Left colon (tissue), 2 donors: ENCODE data around the gene JTB. TPM values are rescaled to one million over a fixed set of nuclear protein-coding genes. Genes with fewer than 3 reads are reported as not detected.
"Not testable (repeated sequence)": the region's sequence is repeated elsewhere in the genome, so short reads cannot be mapped to it uniquely, and the experiment has no call there.

Experiments
- ATAC-seq: fragments of 200-7000 bp; cut with Tn5 transposase; one replicate; pipeline ENCODE4 v1.9.1; 2020; ENCODE audit warnings: mild to moderate bottlenecking, moderate library complexity
- DNase-seq, 2 donors: peaks; one replicate each; pipeline ENCODE4 v3.0.0-alpha.2; 2020
- intact Hi-C, 2 donors: fragments of 100-400 bp; cut with DNase I in 1 of 2; cut with micrococcal nuclease in 1 of 2; formaldehyde crosslinking; loops; one replicate each; pipeline versions ENCODE4 v1.11.2 to v1.14.0; 2022; cut with DNase I, micrococcal nuclease
- total RNA-seq, 2 donors: library from RNA; stranded (reverse); fragmentation: NEBNext Ultra II Directional; extraction: Animal tissue kit (Norgen Biotek cat#: 25700); gene quantifications; one replicate each; pipeline ENCODE4 v1.2.1, GENCODE V29; 2021
- donor health status: DM: no; HTN: no; CAD: no.
- donor health status: DM: yes; HTN: yes; CAD: no.

Gene JTB
- total RNA-seq, 2 donors from 2014 or later: 147 to 149 TPM

- no peak for DNase-seq
- intact Hi-C loops: loop anchor here (10.0 kb wide), 2 partner anchors 190 to 310 kb away; partner anchors contain the start of genes ILF2 (in 1 of the 2) and NPR1 (in 1 of the 2)
- ATAC-seq: no peak
Measured at GRCh38 chr1:153984123-153984894, 6.8 kb upstream of the JTB start.

- ATAC-seq, DNase-seq: not testable (repeated sequence)
- intact Hi-C loops: loop anchor here (10.0 kb wide), 2 partner anchors 187 to 307 kb away; partner anchors contain the start of genes ILF2 (in 1 of the 2) and NPR1 (in 1 of the 2)
Measured at GRCh38 chr1:153981735-153982134, 4.3 kb upstream of the JTB start.

DNA sequence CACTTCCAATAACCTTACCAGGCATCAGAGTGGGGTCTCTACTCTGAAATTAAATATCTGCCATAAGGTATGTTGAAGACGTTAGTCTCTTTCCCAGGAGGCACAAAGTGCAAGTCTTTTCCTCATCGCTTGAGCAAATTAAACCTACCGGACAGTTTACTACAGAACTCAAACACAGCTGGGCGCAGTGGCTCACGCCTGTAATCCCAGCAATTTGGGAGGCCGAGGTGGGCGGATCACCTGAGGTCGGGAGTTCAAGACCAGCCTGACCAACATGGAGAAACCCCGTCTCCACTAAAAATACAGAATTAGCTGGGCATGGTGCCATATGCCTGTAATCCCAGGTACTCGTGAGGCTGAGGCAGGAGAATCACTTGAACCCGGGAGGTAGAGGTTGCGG lies 1.6 kb upstream of the JTB start:
- ATAC-seq, intact Hi-C loops, DNase-seq: not testable (repeated sequence)

DNA sequence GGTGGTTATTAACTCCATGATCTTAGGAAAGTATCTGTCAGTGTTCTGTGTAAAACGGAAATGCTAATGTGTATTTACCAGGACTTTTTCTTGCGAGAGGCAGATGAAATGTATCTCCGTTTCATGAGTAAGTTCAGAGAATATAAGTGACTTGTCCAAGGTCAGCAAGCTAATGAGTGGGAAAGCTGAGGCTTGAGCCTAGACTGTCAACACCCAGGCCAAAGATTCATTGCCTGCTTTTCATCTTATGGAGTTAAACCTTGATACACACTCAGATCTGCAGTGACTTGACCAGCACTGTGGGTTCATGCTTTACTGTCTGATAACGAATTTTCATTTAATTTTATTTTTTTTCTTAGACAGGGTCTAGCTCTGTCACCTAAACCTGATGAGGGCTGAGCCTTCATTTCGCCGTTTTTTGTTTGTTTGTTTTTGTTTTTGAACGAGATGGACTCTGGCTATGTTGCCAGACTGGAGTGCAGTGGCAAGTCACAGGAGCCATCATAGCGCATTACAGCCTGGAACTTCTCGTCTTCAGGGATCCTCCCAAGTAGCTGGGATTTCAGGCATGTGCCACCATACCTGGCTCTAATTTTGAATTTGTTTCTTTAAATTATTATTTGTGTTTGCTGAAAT lies 918 bp upstream of the JTB start:
- intact Hi-C loops: no loop called here
- ATAC-seq (no peak), DNase-seq (no peak)

- intact Hi-C loops: no loop called here
- DNase-seq (peak in 1 of 2 donors; percentile 24), ATAC-seq (peak; percentile 18)
Measured at GRCh38 chr1:153976819-153977249, 640 bp downstream of the JTB start.

DNA sequence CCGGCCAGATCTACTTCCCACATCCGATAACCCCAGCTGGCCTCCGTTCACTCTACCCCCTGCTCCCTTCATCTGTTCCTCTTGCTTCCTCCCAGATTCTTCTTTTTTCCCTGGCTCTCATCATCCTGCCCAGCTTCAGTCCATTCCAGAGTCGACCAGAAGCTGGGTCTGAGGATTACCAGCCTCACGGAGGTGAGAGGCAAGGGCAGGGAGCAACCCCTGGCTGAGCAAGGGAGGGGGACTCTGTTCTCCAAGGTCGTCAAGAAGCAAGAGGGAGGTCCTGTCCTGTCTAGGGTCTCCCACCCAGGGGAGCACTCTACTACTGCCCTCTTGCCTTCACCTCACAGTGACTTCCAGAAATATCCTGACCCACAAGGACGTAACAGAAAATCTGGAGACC lies 3.9 kb downstream of the JTB start:
- intact Hi-C loops: no loop called here
- no peak for ATAC-seq
- no peak for DNase-seq

GRCh38 chr1:153973071-153973470 lies 4.4 kb downstream of the JTB start:
- intact Hi-C loops: no loop called here
- no peak for DNase-seq
- ATAC-seq: no peak

DNA sequence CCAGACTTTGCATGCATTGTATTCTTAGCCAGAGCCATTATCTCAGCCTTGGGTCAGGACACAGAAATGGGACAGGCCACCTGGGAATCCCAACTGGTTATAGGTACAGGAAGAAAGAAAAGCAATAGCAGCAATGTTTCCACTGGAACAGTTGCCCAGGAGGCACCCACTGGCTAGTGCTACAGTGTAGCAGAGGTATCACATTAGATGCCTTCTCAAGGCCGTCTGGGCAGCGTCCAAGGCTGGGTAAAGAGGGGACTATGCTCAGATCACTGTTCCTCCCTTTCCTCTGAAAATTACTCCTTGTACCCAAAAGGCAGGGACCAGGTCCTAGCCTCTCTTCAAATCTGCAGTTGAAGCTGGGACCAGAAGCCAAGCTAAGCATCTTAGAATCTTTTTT lies 7.1 kb downstream of the JTB start:
- intact Hi-C loops: no loop called here
- ATAC-seq: no peak
- DNase-seq: no peak

DNA sequence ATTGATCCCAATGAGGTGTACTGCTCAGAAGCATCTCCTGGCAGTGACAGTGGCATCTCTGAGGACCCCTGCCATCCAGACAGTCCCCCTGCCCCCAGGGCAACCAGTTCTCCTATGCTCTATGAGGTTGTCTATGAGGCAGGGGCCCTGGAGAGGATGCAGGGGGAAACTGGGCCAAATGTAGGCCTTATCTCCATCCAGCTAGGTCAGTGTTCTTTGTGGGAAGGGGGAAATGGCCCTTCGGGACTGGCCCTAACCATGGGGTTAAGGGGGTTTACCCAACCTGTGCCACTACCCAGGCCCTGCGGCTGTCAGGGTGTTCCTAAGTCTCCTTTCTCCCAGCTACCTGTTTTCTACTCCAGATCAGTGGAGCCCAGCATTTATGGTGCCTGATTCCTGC lies 8.5 kb downstream of the JTB start:
- DNase-seq: no peak
- no peak for ATAC-seq
- intact Hi-C loops: no loop called here

DNA sequence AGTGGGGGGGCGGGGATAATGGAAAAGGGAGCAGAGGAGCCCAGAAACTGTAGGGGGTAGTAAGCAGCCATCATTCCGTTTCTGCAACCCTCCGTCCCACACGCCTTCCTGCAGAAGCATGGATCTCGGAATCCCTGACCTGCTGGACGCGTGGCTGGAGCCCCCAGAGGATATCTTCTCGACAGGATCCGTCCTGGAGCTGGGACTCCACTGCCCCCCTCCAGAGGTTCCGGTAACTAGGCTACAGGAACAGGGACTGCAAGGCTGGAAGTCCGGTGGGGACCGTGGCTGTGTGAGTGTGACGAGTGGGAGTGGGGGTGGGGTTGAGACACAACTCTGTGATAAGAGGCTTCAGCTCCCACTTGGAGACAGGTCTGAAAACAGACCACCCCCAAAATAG lies 9.1 kb downstream of the JTB start:
- ATAC-seq: no peak
- DNase-seq: peak in 1 of 2 donors; percentile 42
- intact Hi-C loops: no loop called here

GRCh38 chr1:153968000-153968363 lies 9.5 kb downstream of the JTB start:
- peak; percentile 28 for ATAC-seq

DNA sequence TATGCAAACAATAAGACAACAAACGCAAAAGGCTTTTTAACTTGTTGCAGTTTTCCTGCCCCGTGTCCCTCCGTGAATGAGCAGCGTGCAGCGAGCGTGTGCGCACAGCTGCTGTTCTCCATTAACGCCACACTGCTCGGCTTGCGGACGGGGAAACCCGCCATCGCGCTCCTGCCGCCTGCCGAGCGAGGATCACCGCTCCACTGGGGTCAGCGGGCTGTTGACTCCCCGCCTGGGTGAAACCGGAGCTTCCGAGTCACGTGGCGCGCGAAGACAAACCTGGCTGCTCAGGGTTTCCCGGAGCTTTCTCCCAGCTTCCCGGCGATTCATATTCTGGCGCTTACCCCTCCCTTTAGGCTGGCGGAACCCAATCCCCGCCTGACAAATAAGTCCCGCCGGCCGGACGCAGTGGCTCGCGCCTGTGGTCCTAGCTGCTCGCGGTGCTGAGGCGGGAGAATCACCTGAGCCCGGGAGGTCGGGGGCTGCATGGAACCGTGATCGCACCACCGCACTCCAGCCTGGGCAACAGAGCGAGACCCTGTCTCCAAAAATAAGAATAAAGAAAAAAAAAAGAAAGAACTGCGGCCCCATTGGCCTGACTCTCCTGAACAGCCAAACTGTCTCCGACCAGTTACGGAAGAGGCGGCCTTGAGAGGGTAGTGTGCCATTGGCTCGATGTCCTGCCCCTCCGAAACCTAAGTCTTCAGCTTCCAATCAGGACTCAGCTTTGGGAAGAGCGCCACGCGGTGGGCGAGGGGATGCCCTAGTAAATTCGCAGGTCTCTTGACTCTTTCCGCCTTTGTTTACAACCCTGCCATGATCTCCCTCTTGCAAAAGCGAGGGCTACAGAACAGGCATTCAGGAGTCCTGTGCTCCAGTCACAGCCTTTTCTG lies 10.1 kb downstream of the JTB start, which contains the start of gene CREB3L4:
TSS of gene CREB3L4 (plus strand) at position 796 of the 893 bp plus-strand sequence. CDS start 624 bp downstream, outside the sequence.
- DNase-seq (peak; percentile 90 to 94), ATAC-seq (peak; percentile 74)
- intact Hi-C loops: no loop called here

More at GRCh38 chr1:153968000-153968363, 9.5 kb downstream of the JTB start:
- peak; percentile 79 to 81 for DNase-seq
- intact Hi-C loops: no loop called here

GRCh38 chr1:153963850-153964331 lies 13.6 kb downstream of the JTB start:
- peak; percentile 22 for ATAC-seq

DNA sequence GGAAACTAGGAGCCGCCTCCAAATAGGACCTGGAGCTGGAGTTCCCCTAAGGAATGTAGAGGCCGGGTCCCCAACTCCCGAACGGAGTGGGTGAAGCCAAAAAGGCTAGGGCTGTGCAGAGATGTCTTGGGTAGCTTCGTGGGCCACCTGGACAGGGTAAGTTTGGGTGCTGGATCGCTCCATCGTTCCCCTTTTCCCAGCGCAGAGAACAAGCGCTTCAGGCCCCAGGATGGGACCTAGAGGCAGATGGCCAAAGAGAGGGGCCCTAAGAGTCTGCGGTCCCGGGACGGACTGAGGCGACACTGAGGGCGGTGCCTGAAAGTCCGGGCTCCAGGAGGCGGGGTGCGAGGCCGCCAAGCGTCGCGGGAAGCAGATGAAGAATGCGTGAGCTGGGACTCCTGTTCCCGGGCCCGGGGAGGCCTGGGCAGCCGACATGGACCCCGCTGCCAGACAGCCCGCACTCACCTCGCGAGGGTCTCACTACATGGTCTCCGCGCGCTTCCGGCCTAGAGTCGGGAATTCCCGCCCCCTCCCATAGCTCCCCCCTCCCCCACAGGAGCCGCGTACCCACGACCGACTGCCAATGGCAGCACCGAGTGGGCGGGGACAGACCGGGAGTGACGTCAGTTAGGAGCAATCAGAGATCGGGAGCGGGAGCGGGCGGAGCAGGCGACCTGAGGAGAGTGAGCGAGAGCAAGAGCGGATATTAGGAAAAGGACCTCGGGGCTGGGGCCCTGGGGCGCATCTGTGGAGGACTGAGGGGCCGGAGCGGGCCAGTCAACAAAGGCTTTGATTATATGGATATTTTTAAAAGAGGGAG lies 14.2 kb downstream of the JTB start, which contains the start of gene SLC39A1:
TSS of gene SLC39A1 (minus strand) at position 508 of the 820 bp plus-strand sequence. CDS start 822 bp downstream, outside the sequence.
- intact Hi-C loops: no loop called here
- DNase-seq: peak; percentile 99 to 100
- peak; percentile 75 for ATAC-seq

More at GRCh38 chr1:153963850-153964331, 13.6 kb downstream of the JTB start:
- DNase-seq: peak; percentile 63 to 68
- intact Hi-C loops: no loop called here

- DNase-seq: peak; percentile 32 to 58
- intact Hi-C loops: no loop called here
- ATAC-seq: no peak
Measured at GRCh38 chr1:153962088-153963029, 15.1 kb downstream of the JTB start.

GRCh38 chr1:153961421-153961820 lies 16.1 kb downstream of the JTB start:
- ATAC-seq: no peak
- intact Hi-C loops: no loop called here

GRCh38 chr1:153960206-153960605 lies 17.3 kb downstream of the JTB start:
- ATAC-seq (no peak), DNase-seq (no peak)
- intact Hi-C loops: no loop called here

More at GRCh38 chr1:153961421-153961820, 16.1 kb downstream of the JTB start:
- DNase-seq: no peak
